ENCODE measurements around the gene SYPL1. TPM values are rescaled to one million over a fixed set of nuclear protein-coding genes. Genes with fewer than 3 reads are reported as not detected.

Gene SYPL1
- total RNA-seq, 1 experiment from 2014 or later: 78.0 TPM

DNA sequence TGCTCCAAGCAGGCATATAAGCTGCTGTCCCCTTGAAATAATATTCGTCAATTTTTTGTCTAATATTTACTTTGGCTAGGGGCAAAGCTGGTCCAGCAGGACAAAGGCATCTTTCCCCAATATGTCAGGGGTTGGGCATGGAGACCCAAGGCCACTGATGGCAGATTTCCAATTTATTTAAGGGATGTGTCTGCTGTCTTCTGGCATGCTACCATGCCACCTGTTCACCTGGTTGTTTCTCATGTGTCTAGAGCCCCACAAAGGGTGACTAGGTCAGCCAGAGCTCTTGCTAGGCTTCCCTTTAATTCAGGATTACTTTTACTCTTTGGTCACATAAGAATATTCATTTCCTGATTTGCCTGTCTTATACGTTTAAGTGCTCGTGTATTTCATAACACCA lies 22.1 kb upstream of the SYPL1 start:
- DNase-seq (ENCODE audit: low read depth, low spot score) (no peak), ATAC-seq (no peak)
- Histone ChIP-seq H3K27ac (ENCODE audit: low read depth, low read length) (no peak overlapping the region), H4K20me1 (ENCODE audit: insufficient read depth) (no peaks in the 10 kb centered on the region), H3K4me1 (ENCODE audit: control insufficient read depth in 1 of 2, insufficient read depth in 2 of 2, low read length in 2 of 2) (no peaks in the 10 kb centered on the region), H3K9me2 (ENCODE audit: insufficient read depth) (no peaks in the 10 kb centered on the region), H3K9ac (ENCODE audit: low read length) (no peak overlapping the region), H3K4me2 (ENCODE audit: low read length) (no peak overlapping the region), H3K27me3 (ENCODE audit: insufficient read depth, low read length) (no peaks in the 10 kb centered on the region), H2AFZ (ENCODE audit: low read depth, low read length, poor library complexity, severe bottlenecking) (no peak overlapping the region), H3K79me2 (ENCODE audit: insufficient read depth, low read length) (no peaks in the 10 kb centered on the region), H3K9me3 (ENCODE audit: control insufficient read depth in 1 of 2, insufficient read depth in 1 of 2, low read depth in 1 of 2, low read length in 2 of 2) (no peaks in the 10 kb centered on the region), H3K36me3 (ENCODE audit: control insufficient read depth in 1 of 2, insufficient read depth in 2 of 2, low read length in 2 of 2) (no peaks in the 10 kb centered on the region), H3K4me3 (replicated peaks in 1 of 2; ENCODE audit: low read depth in 1 of 2, low read length in 2 of 2) (no peak overlapping the region)
- ChIA-PET RAD21 (ENCODE audit: low non-redundant PET in 1 of 2, low total read pairs in 2 of 2, uncharacterized antibody in 2 of 2, unreplicated experiment in 2 of 2) (no interaction called here), POLR2A (no interaction called here), CTCF (no interaction called here)
- TF ChIP-seq JUND (IDR thresholded peaks at IDR 0.05): no peak
- BruUV-seq (replicated peaks): no TSS peak
- intact Hi-C loops (cut with micrococcal nuclease): no loop called here

DNA sequence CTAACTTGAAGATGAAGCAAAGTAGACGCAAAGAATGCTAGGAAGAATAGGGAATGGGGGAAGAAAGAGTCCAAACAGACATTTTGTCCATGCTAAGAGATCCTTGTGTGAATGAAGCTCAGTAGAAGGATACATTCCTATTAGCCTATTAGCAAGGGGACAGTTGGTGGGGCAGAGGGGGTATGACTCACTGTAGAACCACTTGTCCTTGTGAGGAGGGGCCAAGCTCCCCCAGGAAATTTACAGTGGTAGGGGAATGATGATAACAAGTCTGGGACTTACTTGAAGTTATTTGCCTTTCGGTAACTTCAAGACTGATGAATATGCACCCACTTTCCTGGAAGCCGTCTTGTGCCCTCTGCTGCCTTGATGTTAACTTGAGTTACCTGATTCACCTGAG lies 17.2 kb upstream of the SYPL1 start:
- no TSS peak for BruUV-seq (replicated peaks)
- H3K9me3 ChIP-seq (ENCODE audit: control insufficient read depth in 1 of 2, insufficient read depth in 1 of 2, low read depth in 1 of 2, low read length in 2 of 2): no peaks in the 10 kb centered on the region
- no peaks in the 10 kb centered on the region for H3K9me2 ChIP-seq (ENCODE audit: insufficient read depth)
- no peaks in the 10 kb centered on the region for H3K36me3 ChIP-seq (ENCODE audit: control insufficient read depth in 1 of 2, insufficient read depth in 2 of 2, low read length in 2 of 2)
- H4K20me1 ChIP-seq (ENCODE audit: insufficient read depth): no peaks in the 10 kb centered on the region
- DNase-seq (ENCODE audit: low read depth, low spot score) (no peak), ATAC-seq (no peak)
- no peaks in the 10 kb centered on the region for H3K27me3 ChIP-seq (ENCODE audit: insufficient read depth, low read length)
- no peak overlapping the region for H3K27ac ChIP-seq (ENCODE audit: low read depth, low read length)
- TF ChIP-seq POLR2A (IDR thresholded peaks at IDR 0.05; ENCODE audit: borderline replicate concordance, extremely low read depth, insufficient read depth, insufficient read length) (no peak), SIN3A (IDR thresholded peaks at IDR 0.05; ENCODE audit: low read depth) (no peak), ZNF274 (IDR thresholded peaks at IDR 0.05; ENCODE audit: low read depth, low read length) (no peak), TCF7L2 (IDR thresholded peaks at IDR 0.05; ENCODE audit: borderline replicate concordance, extremely low read depth, insufficient read depth, insufficient read length) (no peak)
- TF ChIP-seq, protein P1, sequence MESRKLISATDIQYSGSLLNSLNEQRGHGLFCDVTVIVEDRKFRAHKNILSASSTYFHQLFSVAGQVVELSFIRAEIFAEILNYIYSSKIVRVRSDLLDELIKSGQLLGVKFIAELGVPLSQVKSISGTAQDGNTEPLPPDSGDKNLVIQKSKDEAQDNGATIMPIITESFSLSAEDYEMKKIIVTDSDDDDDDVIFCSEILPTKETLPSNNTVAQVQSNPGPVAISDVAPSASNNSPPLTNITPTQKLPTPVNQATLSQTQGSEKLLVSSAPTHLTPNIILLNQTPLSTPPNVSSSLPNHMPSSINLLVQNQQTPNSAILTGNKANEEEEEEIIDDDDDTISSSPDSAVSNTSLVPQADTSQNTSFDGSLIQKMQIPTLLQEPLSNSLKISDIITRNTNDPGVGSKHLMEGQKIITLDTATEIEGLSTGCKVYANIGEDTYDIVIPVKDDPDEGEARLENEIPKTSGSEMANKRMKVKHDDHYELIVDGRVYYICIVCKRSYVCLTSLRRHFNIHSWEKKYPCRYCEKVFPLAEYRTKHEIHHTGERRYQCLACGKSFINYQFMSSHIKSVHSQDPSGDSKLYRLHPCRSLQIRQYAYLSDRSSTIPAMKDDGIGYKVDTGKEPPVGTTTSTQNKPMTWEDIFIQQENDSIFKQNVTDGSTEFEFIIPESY (IDR thresholded peaks at IDR 0.05; ENCODE audit: extremely low read depth, insufficient replicate concordance, low read length): no peak
- TF ChIP-seq, protein P2, sequence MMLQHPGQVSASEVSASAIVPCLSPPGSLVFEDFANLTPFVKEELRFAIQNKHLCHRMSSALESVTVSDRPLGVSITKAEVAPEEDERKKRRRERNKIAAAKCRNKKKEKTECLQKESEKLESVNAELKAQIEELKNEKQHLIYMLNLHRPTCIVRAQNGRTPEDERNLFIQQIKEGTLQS (IDR thresholded peaks at IDR 0.05): no peak
- no peak overlapping the region for H3K4me2 ChIP-seq (ENCODE audit: low read length)
- ChIA-PET POLR2A (no interaction called here), RAD21 (ENCODE audit: low non-redundant PET in 1 of 2, low total read pairs in 2 of 2, uncharacterized antibody in 2 of 2, unreplicated experiment in 2 of 2) (no interaction called here), CTCF (no interaction called here)
- no peak overlapping the region for H3K9ac ChIP-seq (ENCODE audit: low read length)
- peaks cover 0 to 9% of the 10 kb centered on the region in 2 experiments; a peak in 2 of 4 replicates for H3K4me1 ChIP-seq (ENCODE audit: control insufficient read depth in 1 of 2, insufficient read depth in 2 of 2, low read length in 2 of 2)
- H3K79me2 ChIP-seq (ENCODE audit: insufficient read depth, low read length): no peaks in the 10 kb centered on the region
- no peak overlapping the region for H3K4me3 ChIP-seq (replicated peaks in 1 of 2; ENCODE audit: low read depth in 1 of 2, low read length in 2 of 2)
- intact Hi-C loops (cut with micrococcal nuclease): no loop called here
- H2AFZ ChIP-seq (ENCODE audit: low read depth, low read length, poor library complexity, severe bottlenecking): no peak overlapping the region

All from HCT116 (cell line).